ENCODE data around the gene CORO2B.

CORO2B gene

GRCh38 chr15:68709876-68710275 lies 131.1 kb downstream of the CORO2B start:
- DNase-seq: no peak

- no peak for DNase-seq
Observed at GRCh38 chr15:68710536-68710935, 131.7 kb downstream of the CORO2B start.

- no peak for DNase-seq
Observed at GRCh38 chr15:68711406-68711805, 132.6 kb downstream of the CORO2B start.

- no peak for DNase-seq
Observed at GRCh38 chr15:68712886-68713285, 134.1 kb downstream of the CORO2B start.

GRCh38 chr15:68713874-68714273 lies 135.1 kb downstream of the CORO2B start:
- DNase-seq: no peak

GRCh38 chr15:68715111-68715510 lies 136.3 kb downstream of the CORO2B start:
- DNase-seq: no peak

GRCh38 chr15:68717951-68718350 lies 139.2 kb downstream of the CORO2B start:
- DNase-seq: no peak

- DNase-seq: no peak
Observed at GRCh38 chr15:68718468-68718867, 139.7 kb downstream of the CORO2B start.

GRCh38 chr15:68719051-68719450 lies 140.3 kb downstream of the CORO2B start:
- no peak for DNase-seq

GRCh38 chr15:68719672-68720071 lies 140.9 kb downstream of the CORO2B start:
- no peak for DNase-seq

GRCh38 chr15:68721886-68722285 lies 143.1 kb downstream of the CORO2B start:
- no peak for DNase-seq

GRCh38 chr15:68725736-68726135 lies 146.9 kb downstream of the CORO2B start:
- DNase-seq: no peak

- no peak for DNase-seq
Observed at GRCh38 chr15:68726246-68726645, 147.5 kb downstream of the CORO2B start.

- no peak for DNase-seq
Observed at GRCh38 chr15:68729789-68730411, 151.1 kb downstream of the CORO2B start.

- DNase-seq: peak; percentile 25
Observed at GRCh38 chr15:68730471-68730919, 151.7 kb downstream of the CORO2B start.

- DNase-seq: no peak
Observed at GRCh38 chr15:68730976-68731897, 152.4 kb downstream of the CORO2B start.

- DNase-seq: no peak
Observed at GRCh38 chr15:68732451-68732850, 153.7 kb downstream of the CORO2B start.

GRCh38 chr15:68733666-68734065 lies 154.9 kb downstream of the CORO2B start:
- no peak for DNase-seq

- no peak for DNase-seq
Observed at GRCh38 chr15:68734352-68734751, 155.6 kb downstream of the CORO2B start.

- no peak for DNase-seq
Observed at GRCh38 chr15:68734881-68735280, 156.1 kb downstream of the CORO2B start.

GRCh38 chr15:68735610-68736009 lies 156.8 kb downstream of the CORO2B start:
- no peak for DNase-seq

GRCh38 chr15:68739390-68740080 lies 160.7 kb downstream of the CORO2B start:
- DNase-seq: no peak

GRCh38 chr15:68743256-68743655 lies 164.5 kb downstream of the CORO2B start:
- no peak for DNase-seq

GRCh38 chr15:68749365-68749764 lies 170.6 kb downstream of the CORO2B start:
- DNase-seq: no peak
